GM04503 (cell line): ENCODE measurements around the gene SUV39H2.
"Not testable (repeated sequence)": the region's sequence is repeated elsewhere in the genome, so short reads cannot be mapped to it uniquely, and the experiment has no call there.

Experiments used
- DNase-seq: peaks from one replicate; pipeline ENCODE4 v3.0.0-alpha.2; 2012; ENCODE audit warnings: low read depth

The SUV39H2 gene

GRCh38 chr10:14875941-14876340, 2.7 kb upstream of the SUV39H2 start:
- DNase-seq, result no peak

DNA sequence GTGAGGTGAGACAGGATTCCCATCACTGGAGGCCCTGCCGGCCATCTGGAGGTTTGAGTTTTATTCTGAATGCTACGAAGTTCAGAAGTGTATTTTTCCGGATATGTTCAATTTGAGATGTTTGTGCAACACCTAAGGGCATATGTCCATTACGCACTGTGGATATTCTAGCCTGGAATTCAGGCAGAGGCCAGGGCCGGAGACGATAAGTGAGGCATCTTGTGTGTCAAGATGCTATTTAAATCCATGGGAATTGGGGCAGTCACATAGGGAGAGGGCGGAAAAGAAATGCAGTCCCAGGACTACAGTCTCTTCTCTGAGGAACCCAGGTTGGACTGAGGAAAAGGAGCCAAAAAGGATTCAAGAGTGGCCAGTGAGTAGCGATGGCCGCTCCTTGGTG, 1.9 kb upstream of the SUV39H2 start:
- DNase-seq, result no peak

- DNase-seq, result no peak
Observed at GRCh38 chr10:14879124-14879927, 660 bp downstream of the SUV39H2 start.

- no peak for DNase-seq
Observed at GRCh38 chr10:14879928-14880193, 1.2 kb downstream of the SUV39H2 start.

- no peak for DNase-seq
Observed at GRCh38 chr10:14880229-14880628, 1.6 kb downstream of the SUV39H2 start.

GRCh38 chr10:14884082-14884481, 5.4 kb downstream of the SUV39H2 start:
- no peak for DNase-seq

DNA sequence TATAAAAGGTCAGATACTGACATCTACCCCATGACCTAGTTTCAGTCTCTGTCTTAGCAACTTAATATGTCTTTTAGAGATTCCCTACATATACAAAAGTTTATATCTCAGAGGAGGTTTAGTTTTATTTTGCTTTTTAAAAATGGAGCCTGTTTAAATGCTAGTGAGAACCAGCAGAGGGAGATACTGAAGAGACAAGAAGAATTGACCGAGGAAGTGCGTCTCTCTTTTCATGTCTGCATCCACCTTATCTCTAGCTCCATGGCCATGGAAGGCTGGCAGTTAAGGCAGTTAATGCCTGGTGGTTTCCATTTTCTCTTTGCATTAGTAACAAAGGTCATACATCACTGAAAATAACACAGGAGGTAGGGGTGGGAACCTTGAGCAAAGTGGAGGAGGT, 10.7 kb downstream of the SUV39H2 start:
- no peak for DNase-seq

DNA sequence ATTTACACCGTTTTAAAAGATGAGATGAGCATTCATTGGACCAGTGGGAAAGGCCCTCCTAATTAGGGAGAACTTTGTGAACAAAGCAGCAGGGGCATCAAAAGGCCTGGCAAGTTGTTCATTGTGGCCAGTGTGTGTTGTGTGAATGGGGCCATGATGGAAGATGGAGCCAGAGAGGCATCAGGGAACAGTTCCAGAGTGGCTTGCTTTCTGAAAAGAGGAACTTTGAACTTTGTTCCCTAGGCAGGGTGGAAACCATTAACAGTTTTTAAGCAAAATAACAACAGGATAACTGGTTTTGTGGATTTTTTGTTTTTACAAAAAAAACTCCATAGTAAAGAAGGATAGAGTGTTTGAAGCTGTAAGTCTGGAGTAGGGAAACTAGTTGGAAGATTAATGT, 12.5 kb downstream of the SUV39H2 start:
- DNase-seq, result no peak

DNA sequence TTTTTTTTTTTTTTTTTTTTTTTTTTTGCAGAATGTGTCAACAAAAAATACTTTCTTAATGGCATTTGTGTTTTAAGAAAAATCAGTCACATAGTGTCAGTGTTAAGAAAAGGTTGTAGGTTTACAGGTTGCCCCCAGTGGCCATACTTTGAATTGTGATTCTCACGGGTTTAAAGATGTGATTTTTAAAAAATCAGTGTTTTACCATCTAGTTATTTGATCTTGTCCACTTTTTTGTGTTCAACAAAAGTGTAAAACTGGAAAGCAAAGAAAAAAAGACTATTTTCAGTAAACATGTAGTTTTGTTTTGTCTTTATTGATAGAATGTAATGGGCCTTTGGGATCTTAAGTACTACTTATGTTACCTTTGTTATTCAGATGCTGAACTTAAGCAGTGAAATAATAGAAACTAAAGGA, 25.7 kb downstream of the SUV39H2 start:
- no peak for DNase-seq

DNA sequence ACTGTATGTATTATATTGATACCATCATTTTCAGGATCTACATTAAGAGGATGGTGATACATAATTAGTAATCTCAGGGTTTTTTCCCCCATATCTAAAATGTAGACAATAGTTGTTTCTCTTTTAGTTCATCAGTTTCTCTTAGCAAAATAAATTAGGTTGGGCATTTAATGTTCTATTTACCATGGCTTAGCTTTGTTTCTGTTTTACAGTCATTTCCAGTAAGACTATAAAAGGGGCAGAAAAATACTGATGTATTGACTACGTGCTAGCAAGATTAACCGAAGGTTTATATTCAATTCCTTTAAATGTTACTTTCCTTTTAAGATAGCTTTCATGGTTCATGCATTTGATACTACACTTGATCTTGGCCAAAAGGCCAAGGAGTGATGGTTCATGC, 26.2 kb downstream of the SUV39H2 start:
- no peak for DNase-seq

DNA sequence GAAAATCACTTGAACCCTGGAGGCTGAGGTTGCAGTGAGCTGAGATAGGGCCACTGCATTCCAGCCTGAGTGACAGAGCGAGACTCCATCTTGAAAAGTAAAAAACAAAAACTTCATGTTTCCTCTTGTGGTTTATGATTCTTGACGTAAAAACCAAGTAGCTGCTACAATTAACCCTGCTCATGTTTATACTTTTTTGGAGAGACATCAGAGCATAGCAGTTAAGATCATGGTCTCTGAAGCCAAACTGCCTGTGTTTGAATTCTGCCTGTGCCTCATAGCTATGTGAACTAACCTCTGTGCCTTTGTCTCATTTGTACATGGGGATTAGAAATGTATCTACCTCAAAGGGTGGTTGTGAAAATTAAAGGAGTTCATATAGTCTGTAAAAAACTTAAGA, 27.2 kb downstream of the SUV39H2 start:
- no peak for DNase-seq

- no peak for DNase-seq
Observed at GRCh38 chr10:14906765-14907164, 28.1 kb downstream of the SUV39H2 start.

DNA sequence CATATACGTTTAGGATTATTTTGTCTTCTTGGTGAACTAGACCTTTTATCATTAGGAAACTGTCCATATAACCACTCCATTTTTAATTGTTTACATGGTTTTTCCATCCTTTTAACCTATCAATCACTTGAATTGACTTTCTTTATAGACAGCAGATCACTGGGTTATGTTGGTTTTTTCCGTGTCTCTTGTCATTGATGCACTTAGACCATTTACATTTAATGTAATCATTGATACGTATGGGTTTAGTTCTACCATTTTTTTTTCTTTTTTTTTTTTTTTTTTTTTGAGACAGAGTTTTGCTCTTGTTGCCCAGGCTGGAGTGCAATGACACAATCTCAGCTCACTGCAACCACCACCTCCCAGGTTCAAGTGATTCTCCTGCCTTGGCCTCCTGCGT, 28.9 kb downstream of the SUV39H2 start:
- not testable (repeated sequence) for DNase-seq

DNA sequence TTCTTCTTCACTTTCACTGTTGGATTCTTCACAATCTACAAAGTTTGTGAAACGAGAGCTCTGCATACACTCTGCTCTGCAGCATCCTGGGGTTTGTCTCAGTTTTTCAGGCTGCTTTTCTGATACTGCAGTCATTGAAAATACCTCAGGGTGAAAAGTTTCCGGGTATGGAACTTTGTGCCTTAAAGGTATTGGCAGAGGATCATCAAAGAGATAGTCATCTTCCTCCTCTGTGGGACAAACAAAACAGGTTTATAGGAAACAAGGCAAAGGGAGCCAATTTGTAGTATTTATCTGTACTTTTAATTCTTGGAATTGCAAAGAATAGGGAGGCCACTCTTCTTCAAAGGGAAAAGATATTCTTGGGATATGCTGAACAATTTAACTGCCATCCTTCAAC, 30.4 kb downstream of the SUV39H2 start:
- DNase-seq, result no peak

DNA sequence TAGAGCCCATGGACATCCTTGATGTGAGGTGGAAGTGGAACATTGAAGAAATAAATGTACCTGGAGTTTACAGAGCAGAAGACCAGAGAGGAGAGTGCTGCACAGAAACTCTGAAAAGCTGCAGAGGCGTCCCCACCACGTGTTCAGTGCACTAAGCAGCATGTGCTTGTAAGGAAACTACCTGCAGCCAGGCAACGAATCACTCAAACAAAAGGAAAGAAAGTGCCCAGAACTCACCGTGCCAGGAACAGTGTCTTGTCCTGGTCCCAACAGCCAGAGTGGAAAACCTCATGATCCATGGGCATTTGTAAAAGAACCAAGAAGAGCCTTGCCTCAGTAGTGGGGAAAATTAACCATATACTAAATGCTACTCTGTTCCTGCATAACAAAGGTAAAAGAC, 32.3 kb downstream of the SUV39H2 start:
- DNase-seq, result no peak

DNA sequence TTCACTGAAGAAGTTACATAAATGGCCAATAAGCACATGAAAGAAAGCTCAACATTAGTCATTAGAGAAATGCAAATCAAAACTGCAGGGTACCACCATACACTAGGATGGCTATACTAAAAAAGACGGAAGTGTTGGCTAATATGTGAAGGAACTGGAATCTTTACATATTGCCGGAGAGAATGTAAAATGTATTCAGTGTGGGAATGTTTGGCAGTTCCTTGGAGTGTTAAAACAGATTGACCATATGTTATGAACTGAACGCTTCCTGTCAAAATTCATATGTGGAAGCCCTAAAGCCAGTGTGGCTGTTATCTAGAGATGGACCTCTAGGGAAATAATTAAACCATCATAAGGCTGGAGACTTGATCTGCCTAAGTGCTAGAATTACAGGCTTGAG, 33.1 kb downstream of the SUV39H2 start:
- DNase-seq, result no peak

DNA sequence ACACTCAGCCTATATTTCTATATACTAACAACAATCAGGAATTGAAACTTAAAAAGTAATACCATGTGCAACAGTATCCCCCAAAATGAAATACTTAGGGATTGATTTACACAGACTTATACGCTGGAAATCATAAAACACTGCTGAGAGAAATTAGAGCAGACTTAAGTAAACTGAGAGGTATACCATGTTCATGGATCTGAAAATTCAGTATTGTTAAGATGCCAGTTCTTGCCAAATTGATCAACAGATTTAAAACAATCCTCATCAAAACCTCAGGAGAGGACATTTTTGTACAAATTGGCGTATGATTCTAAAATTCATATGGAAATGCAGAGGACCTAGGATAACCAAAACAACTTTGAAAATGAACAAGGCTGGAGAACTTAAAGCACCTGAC, 37.9 kb downstream of the SUV39H2 start:
- DNase-seq, result no peak

DNA sequence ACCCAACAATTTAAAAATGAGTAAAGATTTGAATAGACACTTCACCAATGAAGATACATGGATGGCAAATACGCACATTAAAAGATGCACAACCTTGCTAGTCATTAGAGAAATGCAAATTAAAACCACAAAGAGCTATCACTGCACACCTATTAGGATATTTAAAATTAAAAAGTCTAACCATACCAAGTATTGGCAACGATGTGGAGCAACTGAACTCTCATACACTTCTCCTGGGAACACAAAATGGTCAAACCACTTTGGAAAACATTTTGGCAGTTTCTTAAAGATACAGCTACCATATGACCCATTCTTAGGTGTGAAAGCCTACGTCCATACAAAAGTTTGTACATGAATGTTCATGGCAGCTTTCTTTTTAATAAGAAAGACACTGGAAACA, 39.2 kb downstream of the SUV39H2 start:
- DNase-seq, result no peak

GRCh38 chr10:14918964-14919363, 40.3 kb downstream of the SUV39H2 start:
- DNase-seq, result no peak

- DNase-seq, result no peak
Observed at GRCh38 chr10:14924013-14924412, 45.3 kb downstream of the SUV39H2 start.

DNA sequence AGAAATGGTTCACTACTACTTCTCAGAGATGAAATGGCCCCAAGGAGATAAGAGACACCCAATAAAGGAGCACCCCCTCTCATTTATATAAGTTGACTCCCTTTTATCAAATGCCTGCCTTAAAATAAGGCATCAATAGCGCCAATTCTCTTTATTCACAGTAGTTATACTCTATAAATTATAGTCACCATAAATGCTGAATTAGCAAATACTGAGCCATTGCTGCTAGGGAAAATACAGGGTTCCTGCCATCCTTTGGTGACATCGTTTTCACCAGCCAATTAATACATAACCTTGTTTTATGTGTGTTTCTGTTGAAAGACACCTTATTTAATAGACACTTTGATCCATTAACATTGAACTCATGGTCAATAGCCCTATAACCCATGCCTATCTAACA, 46.6 kb downstream of the SUV39H2 start:
- DNase-seq, result no peak

GRCh38 chr10:14926061-14926470, 47.4 kb downstream of the SUV39H2 start:
- no peak for DNase-seq

DNA sequence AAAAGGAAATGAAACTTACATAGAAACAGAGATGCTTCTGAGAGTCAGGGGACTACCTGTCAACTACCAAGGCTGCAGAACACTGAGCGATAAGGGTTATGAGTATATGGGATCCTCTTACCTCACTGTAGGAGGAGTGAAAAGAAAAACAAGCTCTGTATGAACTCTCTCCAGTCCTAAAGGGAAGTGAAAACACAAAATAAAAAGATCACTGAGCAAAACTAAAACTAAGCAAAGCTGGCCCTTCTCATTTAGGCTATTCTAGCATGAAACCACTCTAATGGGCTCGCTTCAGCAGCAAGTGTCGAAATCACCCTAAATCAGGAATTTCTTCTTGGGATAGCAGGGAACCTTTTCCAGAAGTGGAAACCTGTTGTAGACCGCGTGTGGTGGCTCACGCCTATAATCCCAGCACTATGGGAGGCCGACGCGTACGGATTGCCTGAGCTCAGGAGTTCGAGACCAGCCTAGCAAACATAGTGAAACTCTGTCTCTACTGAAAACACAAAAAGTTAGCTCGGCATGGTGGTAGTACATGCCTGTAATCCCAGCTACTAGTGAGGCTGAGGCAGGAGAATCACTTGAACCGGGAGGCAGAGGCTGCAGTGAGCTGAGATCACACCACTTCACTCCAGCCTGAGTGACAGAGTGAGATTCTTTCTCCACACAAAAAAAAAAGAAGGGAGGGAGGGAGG, 48.2 kb downstream of the SUV39H2 start:
- DNase-seq, result no peak

- DNase-seq, result no peak
Observed at GRCh38 chr10:14930610-14931009, 51.9 kb downstream of the SUV39H2 start.
